K562 (cell line): ENCODE data around the gene ARHGAP42. TPM values are rescaled to one million over a fixed set of nuclear protein-coding genes. Genes with fewer than 3 reads are reported as not detected.
A peak's percentile ranks its signal among the peaks of the same experiment; 100 is the strongest.

ENCODE experiments used
- EGR1 ChIP-seq: fragments of 450-650 bp; conservative IDR thresholded peaks from 2 replicates; pipeline ENCODE4 v1.6.1; 2017; ENCODE audit warnings: mild to moderate bottlenecking
- HINFP ChIP-seq: fragments of 450-650 bp; conservative IDR thresholded peaks from 2 replicates; pipeline ENCODE4 v1.6.1; 2016; ENCODE audit warnings: missing genetic modification characterization, low read depth, mild to moderate bottlenecking, control low read depth, missing compliant biosample characterization
- MCM3 ChIP-seq: fragments of 450-650 bp; IDR thresholded peaks from 2 replicates; pipeline ENCODE4 v1.6.1; 2016
- NCOA6 ChIP-seq: fragments of 450-650 bp; IDR thresholded peaks from 2 replicates; pipeline ENCODE4 v1.6.1; 2017; ENCODE audit warnings: mild to moderate bottlenecking
- NCOR1 ChIP-seq: fragments of 450-650 bp; IDR thresholded peaks from 2 replicates; pipeline ENCODE4 v1.6.1; 2016; ENCODE audit warnings: mild to moderate bottlenecking, moderate library complexity
- PKNOX1 ChIP-seq: fragments of 450-650 bp; IDR thresholded peaks from 2 replicates; pipeline ENCODE4 v1.6.1; 2016
- SREBF1 ChIP-seq: fragments of 150-350 bp; IDR thresholded peaks from 2 replicates; pipeline ENCODE4 v1.6.1; 2014; ENCODE audit warnings: antibody characterized with exemption, low read depth, low read length, borderline replicate concordance
- STAT5A ChIP-seq: IDR thresholded peaks from 2 replicates; pipeline ENCODE4 v1.6.1; 2012; ENCODE audit warnings: low read length, inconsistent platforms, borderline replicate concordance
- STAT6 ChIP-seq: sonication (generic); formaldehyde crosslinking; IDR thresholded peaks from 2 replicates; pipeline ENCODE4 v1.8.1; 2023; ENCODE audit warnings: mild to moderate bottlenecking, missing genetic modification reagents
- TCF15 ChIP-seq: fragments of 250-450 bp; sonication (Bioruptor Pico); IDR thresholded peaks from 2 replicates; pipeline ENCODE4 v1.8.0; 2022; ENCODE audit warnings: moderate library complexity, mild to moderate bottlenecking, inconsistent platforms
- ZBTB11 ChIP-seq, 3 experiments: fragments of 200-800 bp in 1 of 3; fragments of 250-450 bp in 1 of 3; fragments of 450-650 bp in 1 of 3; sonication (Bioruptor Pico) in 1 of 3; sonication (Bioruptor generic) in 1 of 3; formaldehyde crosslinking in 1 of 3; IDR thresholded peaks; 2 replicates each; pipeline versions ENCODE4 v1.6.1 to v1.8.0; 2016 to 2022; ENCODE audit warnings: mild to moderate bottlenecking in 2 of 3, missing genetic modification characterization in 2 of 3, missing compliant biosample characterization in 1 of 3, moderate library complexity in 1 of 3
- ZBTB17 ChIP-seq: fragments of 450-650 bp; formaldehyde crosslinking; IDR thresholded peaks from 2 replicates; pipeline ENCODE4 v1.4.0; 2020; ENCODE audit warnings: mild to moderate bottlenecking
- ZBTB2 ChIP-seq: fragments of 450-650 bp; IDR thresholded peaks from 2 replicates; pipeline ENCODE4 v1.6.1; 2016; ENCODE audit warnings: antibody characterized with exemption
- ZC3H11A ChIP-seq: IDR thresholded peaks from 2 replicates; pipeline ENCODE4 v1.6.1; 2012; ENCODE audit warnings: low read depth, low read length, improper control_type of control experiment
- ZNF197 ChIP-seq: fragments of 200-800 bp; sonication (Bioruptor generic); IDR thresholded peaks from 2 replicates; pipeline ENCODE4 v1.6.1; 2016; ENCODE audit warnings: low read depth, missing genetic modification characterization, missing compliant biosample characterization
- ZNF347 ChIP-seq: fragments of 450-650 bp; formaldehyde crosslinking; IDR thresholded peaks from 2 replicates; pipeline ENCODE4 v1.4.0; 2020; ENCODE audit warnings: low read depth, mild to moderate bottlenecking, moderate library complexity
- ZNF696 ChIP-seq: fragments of 250-450 bp; sonication (Bioruptor Pico); conservative IDR thresholded peaks from 2 replicates; pipeline ENCODE4 v1.4.0; 2020; ENCODE audit warnings: mild to moderate bottlenecking, moderate library complexity
- ZNF699 ChIP-seq: fragments of 250-450 bp; sonication (Bioruptor Pico); IDR thresholded peaks from 2 replicates; pipeline ENCODE4 v1.8.0; 2021; ENCODE audit warnings: mild to moderate bottlenecking, moderate library complexity; ENCODE audit not compliant: insufficient replicate concordance
- polyA plus RNA-seq, 8 experiments: library from polyadenylated mRNA; depleted of rRNA in 4 of 8; stranded (reverse) in 5 of 8; unstranded in 3 of 8; fragments of >200 nt; fragmentation: Nextera tagmentation in 2 of 8; fragmentation: Illumina TruSeq in 1 of 8; extraction: Ambion mirVana in 2 of 8; extraction: Trizol in 1 of 8; gene quantifications; 2 replicates each; pipeline versions ENCODE4 v1.2.1 to v1.2.3, GENCODE V29; 2011 to 2014; ENCODE audit warnings: inconsistent platforms in 1 of 8, missing spikeins in 1 of 8
- total RNA-seq, 7 experiments: library from RNA; depleted of rRNA in 6 of 7; stranded (reverse); fragments of >200 nt in 6 of 7; fragmentation: Illumina TruSeq in 2 of 7; extraction: Trizol in 2 of 7; gene quantifications; 2 replicates each; pipeline versions ENCODE4 v1.2.1 to v1.2.3, GENCODE V29; 2011 to 2021; ENCODE audit warnings: low replicate concordance in 1 of 7

Gene ARHGAP42
- total and polyA plus RNA-seq, 9 of the 15 experiments (the other 6 are each of a cell fraction or from before 2014, with no cell fraction given): 0.95 to 6.1 (median 2.4) TPM

- TF ChIP-seq ZBTB11 (CRISPR knock-in tag; IDR thresholded peaks at IDR 0.05): peak in 2 of 3 experiments; percentile 59 to 87; a peak in 4 of 6 replicates
- TF ChIP-seq NCOA6: no peak
- no peak for TF ChIP-seq ZNF699 (CRISPR knock-in tag)
- TF ChIP-seq PKNOX1: no peak
- TF ChIP-seq SREBF1: no peak
- TF ChIP-seq NCOR1: no peak
- no peak for TF ChIP-seq ZNF347 (CRISPR knock-in tag)
- TF ChIP-seq STAT5A: no peak
- no peak for TF ChIP-seq ZBTB17 (CRISPR knock-in tag)
- no peak for TF ChIP-seq ZNF197 (CRISPR knock-in tag)
- no peak for TF ChIP-seq HINFP (tag)
- TF ChIP-seq STAT6 (CRISPR knock-in tag): no peak
- no peak for TF ChIP-seq MCM3
- TF ChIP-seq ZNF696 (CRISPR knock-in tag): no peak
- TF ChIP-seq ZBTB2: no peak
- no peak for TF ChIP-seq TCF15 (CRISPR knock-in tag)
- no peak for TF ChIP-seq ZC3H11A
- TF ChIP-seq EGR1: peak; percentile 87
These were observed at the start of gene ARHGAP42 (continued) for GRCh38 chr11:100687054-100687629.
